ENCODE results near the gene GNG2. TPM values are rescaled to one million over a fixed set of nuclear protein-coding genes. Genes with fewer than 3 reads are reported as not detected.

GNG2 gene
- total RNA-seq, 4 donors from 2014 or later: 0.77 to 62.1 (median 10.3) TPM

GRCh38 chr14:52003324-52003723, 142.9 kb downstream of the GNG2 start:
- no peaks in the 10 kb centered on the region for H3K27me3 ChIP-seq
- no peaks in the 10 kb centered on the region for H3K36me3 ChIP-seq
- H3K4me1 ChIP-seq: no peaks in the 10 kb centered on the region
- no peak overlapping the region for H3K4me3 ChIP-seq
- TF ChIP-seq POLR2A (IDR thresholded peaks at IDR 0.05): no peak
- TF ChIP-seq, protein P1, sequence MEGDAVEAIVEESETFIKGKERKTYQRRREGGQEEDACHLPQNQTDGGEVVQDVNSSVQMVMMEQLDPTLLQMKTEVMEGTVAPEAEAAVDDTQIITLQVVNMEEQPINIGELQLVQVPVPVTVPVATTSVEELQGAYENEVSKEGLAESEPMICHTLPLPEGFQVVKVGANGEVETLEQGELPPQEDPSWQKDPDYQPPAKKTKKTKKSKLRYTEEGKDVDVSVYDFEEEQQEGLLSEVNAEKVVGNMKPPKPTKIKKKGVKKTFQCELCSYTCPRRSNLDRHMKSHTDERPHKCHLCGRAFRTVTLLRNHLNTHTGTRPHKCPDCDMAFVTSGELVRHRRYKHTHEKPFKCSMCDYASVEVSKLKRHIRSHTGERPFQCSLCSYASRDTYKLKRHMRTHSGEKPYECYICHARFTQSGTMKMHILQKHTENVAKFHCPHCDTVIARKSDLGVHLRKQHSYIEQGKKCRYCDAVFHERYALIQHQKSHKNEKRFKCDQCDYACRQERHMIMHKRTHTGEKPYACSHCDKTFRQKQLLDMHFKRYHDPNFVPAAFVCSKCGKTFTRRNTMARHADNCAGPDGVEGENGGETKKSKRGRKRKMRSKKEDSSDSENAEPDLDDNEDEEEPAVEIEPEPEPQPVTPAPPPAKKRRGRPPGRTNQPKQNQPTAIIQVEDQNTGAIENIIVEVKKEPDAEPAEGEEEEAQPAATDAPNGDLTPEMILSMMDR (IDR thresholded peaks at IDR 0.05): no peak
- no peak overlapping the region for H3K27ac ChIP-seq
- intact Hi-C loops (cut with DNase I; ENCODE audit: low total_unique reads): no loop called here
- no peaks in the 10 kb centered on the region for H3K9me3 ChIP-seq
- no peak for DNase-seq

DNA sequence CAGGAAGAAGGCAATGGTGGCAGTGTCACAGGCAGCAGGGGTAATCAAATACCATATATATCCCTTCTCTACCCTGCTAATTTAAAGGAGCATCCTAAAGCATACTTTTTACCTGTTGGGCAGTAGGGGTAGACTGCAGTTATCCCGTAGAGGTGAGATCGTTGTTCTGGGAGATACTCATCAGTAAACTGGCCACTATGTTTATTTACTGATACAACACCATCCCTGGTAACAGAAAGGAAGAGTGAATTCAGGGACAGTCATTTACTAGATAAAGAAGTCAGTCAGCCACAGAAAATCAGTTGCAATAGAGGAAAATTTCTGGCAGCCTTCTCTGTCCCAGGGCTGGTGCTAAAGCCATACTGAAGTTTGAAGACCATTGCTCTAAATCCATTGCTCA, 145.2 kb downstream of the GNG2 start:
- Histone ChIP-seq H3K27me3 (no peaks in the 10 kb centered on the region), H3K27ac (no peak overlapping the region), H3K4me1 (no peaks in the 10 kb centered on the region), H3K9me3 (no peaks in the 10 kb centered on the region), H3K36me3 (no peaks in the 10 kb centered on the region), H3K4me3 (no peak overlapping the region)
- intact Hi-C loops (cut with DNase I; ENCODE audit: low total_unique reads): no loop called here
- no peak for DNase-seq
- no peak for TF ChIP-seq POLR2A (IDR thresholded peaks at IDR 0.05)
- TF ChIP-seq, protein P1 (IDR thresholded peaks at IDR 0.05): no peak

DNA sequence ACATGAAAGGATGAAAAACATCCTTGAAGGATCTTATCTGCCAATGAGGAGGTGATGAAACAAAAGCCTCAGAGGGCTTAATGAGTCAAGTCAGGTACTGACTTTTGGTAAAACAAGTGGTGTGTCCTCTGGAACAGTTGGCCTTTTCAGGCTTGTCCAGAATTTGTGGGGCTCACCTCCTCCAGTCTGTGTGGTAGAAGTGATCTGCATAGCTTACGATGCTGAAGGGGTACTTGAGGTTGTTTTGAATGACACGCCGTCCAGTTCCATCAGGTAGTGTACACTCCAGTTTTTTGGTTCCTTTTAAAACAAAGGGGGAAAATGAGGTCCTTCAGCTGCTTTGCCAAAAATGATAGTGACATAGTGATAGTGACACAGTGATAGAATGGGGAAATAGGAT, 145.9 kb downstream of the GNG2 start:
- H3K27ac ChIP-seq: no peak overlapping the region
- no peak for DNase-seq
- no peaks in the 10 kb centered on the region for H3K27me3 ChIP-seq
- no peaks in the 10 kb centered on the region for H3K4me1 ChIP-seq
- H3K9me3 ChIP-seq: no peaks in the 10 kb centered on the region
- H3K36me3 ChIP-seq: no peaks in the 10 kb centered on the region
- intact Hi-C loops (cut with DNase I; ENCODE audit: low total_unique reads): no loop called here
- no peak for TF ChIP-seq POLR2A (IDR thresholded peaks at IDR 0.05)
- TF ChIP-seq, protein P1 (IDR thresholded peaks at IDR 0.05): no peak
- no peak overlapping the region for H3K4me3 ChIP-seq

DNA sequence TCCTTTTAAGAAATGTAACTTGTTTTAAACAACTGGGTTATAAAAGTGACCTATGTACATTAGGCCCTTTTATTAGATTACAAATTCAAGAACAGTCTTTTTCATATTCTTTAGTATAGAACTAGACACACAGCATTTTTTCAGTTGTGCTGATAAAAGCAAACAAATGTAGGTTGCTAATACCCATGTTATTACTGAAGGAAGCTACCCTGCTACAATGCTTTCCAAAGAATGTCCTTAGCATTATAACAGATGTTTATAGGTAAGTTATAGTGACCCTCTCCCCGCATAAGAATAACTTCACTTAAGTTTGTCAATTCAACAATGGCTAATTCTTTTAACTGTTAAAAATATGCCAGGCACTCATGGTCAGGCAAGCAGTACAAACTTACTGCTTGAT, 146.8 kb downstream of the GNG2 start:
- Histone ChIP-seq H3K4me1 (no peaks in the 10 kb centered on the region), H3K27me3 (no peaks in the 10 kb centered on the region), H3K4me3 (no peak overlapping the region), H3K27ac (no peak overlapping the region), H3K36me3 (no peaks in the 10 kb centered on the region), H3K9me3 (no peaks in the 10 kb centered on the region)
- DNase-seq: no peak
- TF ChIP-seq POLR2A (IDR thresholded peaks at IDR 0.05): no peak
- TF ChIP-seq, protein P1 (IDR thresholded peaks at IDR 0.05): no peak
- intact Hi-C loops (cut with DNase I; ENCODE audit: low total_unique reads): no loop called here

DNA sequence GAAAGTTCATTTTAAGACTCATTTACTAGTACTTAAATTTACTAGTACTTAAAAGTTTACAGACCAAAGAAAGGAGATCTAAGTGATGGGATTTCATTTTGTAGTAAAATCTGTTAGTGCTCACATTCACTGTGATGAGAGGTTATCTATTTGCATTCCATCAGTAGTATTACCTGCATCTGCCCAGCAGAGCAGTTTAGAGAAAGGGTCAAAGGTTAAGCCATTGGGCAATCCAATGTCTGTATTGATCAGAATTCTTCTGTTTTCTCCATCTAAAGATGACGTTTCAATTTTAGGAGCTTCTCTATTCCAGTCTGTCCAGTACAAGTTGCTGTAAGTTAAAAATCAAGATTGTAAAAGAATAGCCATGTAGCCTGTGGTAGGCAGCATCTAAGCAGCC, 147.2 kb downstream of the GNG2 start:
- intact Hi-C loops (cut with DNase I; ENCODE audit: low total_unique reads): no loop called here
- Histone ChIP-seq H3K36me3 (no peaks in the 10 kb centered on the region), H3K27ac (no peak overlapping the region), H3K4me3 (no peak overlapping the region), H3K27me3 (no peaks in the 10 kb centered on the region), H3K9me3 (no peaks in the 10 kb centered on the region), H3K4me1 (no peaks in the 10 kb centered on the region)
- no peak for DNase-seq
- TF ChIP-seq, protein P1 (IDR thresholded peaks at IDR 0.05): no peak
- no peak for TF ChIP-seq POLR2A (IDR thresholded peaks at IDR 0.05)

All from uterus (tissue), 4 donors.